Brain pericyte (primary cell): ENCODE data around the gene NDUFA5.
A peak's percentile ranks its signal among the peaks of the same experiment; 100 is the strongest.

Source experiments
- DNase-seq: peaks from one replicate; pipeline ENCODE4 v3.0.0-alpha.2; 2012; ENCODE audit warnings: low read depth, low spot score

The NDUFA5 gene

GRCh38 chr7:123557398-123558288 is at the start of gene NDUFA5:
TSS of gene NDUFA5 (minus strand) at chr7:123557818. CDS start at chr7:123557795, 23 bp downstream.
- peak; percentile 93 for DNase-seq

GRCh38 chr7:123604739-123605138 is 47.1 kb upstream of the NDUFA5 start:
- no peak for DNase-seq

- DNase-seq = no peak
These were observed 45.0 kb upstream of the NDUFA5 start for GRCh38 chr7:123602648-123603047.

GRCh38 chr7:123601530-123601929 is 43.9 kb upstream of the NDUFA5 start, which contains the start of gene ASB15:
TSS of gene ASB15 (plus strand) at chr7:123601821. CDS start at chr7:123614503, 12,682 bp downstream.
- DNase-seq = no peak

GRCh38 chr7:123600876-123601275 is 43.3 kb upstream of the NDUFA5 start:
- DNase-seq = no peak

- DNase-seq = no peak
These were observed 42.1 kb upstream of the NDUFA5 start for GRCh38 chr7:123599766-123600165.

GRCh38 chr7:123598657-123599056 is 41.0 kb upstream of the NDUFA5 start:
- DNase-seq = no peak

GRCh38 chr7:123594813-123595241 is 37.2 kb upstream of the NDUFA5 start:
- DNase-seq = no peak

GRCh38 chr7:123588376-123588775 is 30.8 kb upstream of the NDUFA5 start:
- no peak for DNase-seq

GRCh38 chr7:123583821-123584220 is 26.2 kb upstream of the NDUFA5 start:
- DNase-seq = no peak

- DNase-seq = no peak
These were observed 23.5 kb upstream of the NDUFA5 start for GRCh38 chr7:123581162-123581459.

GRCh38 chr7:123580406-123581161 is 23.0 kb upstream of the NDUFA5 start:
- peak; percentile 8 for DNase-seq

- DNase-seq = no peak
These were observed 21.8 kb upstream of the NDUFA5 start for GRCh38 chr7:123579416-123579815.

- DNase-seq = no peak
These were observed 16.4 kb upstream of the NDUFA5 start for GRCh38 chr7:123573896-123574467.

- DNase-seq = no peak
These were observed 15.7 kb upstream of the NDUFA5 start for GRCh38 chr7:123573341-123573740.

- peak; percentile 6 for DNase-seq
These were observed 14.1 kb upstream of the NDUFA5 start for GRCh38 chr7:123571684-123572083.

GRCh38 chr7:123571187-123571586 is 13.6 kb upstream of the NDUFA5 start:
- no peak for DNase-seq

- peak; percentile 6 for DNase-seq
These were observed 13.0 kb upstream of the NDUFA5 start for GRCh38 chr7:123570390-123571182.

GRCh38 chr7:123569352-123570010 is 11.9 kb upstream of the NDUFA5 start:
- DNase-seq = no peak

GRCh38 chr7:123562121-123562520 is 4.5 kb upstream of the NDUFA5 start:
- DNase-seq = no peak

- DNase-seq = no peak
These were observed 764 bp upstream of the NDUFA5 start for GRCh38 chr7:123558289-123558874.
